HG03135 (cell line): Measurements from ENCODE around the gene TRPV4.

ENCODE experiments used
- ATAC-seq: cut with Tn5 transposase; IDR thresholded peaks from one replicate; pipeline ENCODE4 v1.9.1; 2021; ENCODE audit warnings: mild to moderate bottlenecking, moderate library complexity; ENCODE audit not compliant: unreplicated experiment

Gene TRPV4

DNA sequence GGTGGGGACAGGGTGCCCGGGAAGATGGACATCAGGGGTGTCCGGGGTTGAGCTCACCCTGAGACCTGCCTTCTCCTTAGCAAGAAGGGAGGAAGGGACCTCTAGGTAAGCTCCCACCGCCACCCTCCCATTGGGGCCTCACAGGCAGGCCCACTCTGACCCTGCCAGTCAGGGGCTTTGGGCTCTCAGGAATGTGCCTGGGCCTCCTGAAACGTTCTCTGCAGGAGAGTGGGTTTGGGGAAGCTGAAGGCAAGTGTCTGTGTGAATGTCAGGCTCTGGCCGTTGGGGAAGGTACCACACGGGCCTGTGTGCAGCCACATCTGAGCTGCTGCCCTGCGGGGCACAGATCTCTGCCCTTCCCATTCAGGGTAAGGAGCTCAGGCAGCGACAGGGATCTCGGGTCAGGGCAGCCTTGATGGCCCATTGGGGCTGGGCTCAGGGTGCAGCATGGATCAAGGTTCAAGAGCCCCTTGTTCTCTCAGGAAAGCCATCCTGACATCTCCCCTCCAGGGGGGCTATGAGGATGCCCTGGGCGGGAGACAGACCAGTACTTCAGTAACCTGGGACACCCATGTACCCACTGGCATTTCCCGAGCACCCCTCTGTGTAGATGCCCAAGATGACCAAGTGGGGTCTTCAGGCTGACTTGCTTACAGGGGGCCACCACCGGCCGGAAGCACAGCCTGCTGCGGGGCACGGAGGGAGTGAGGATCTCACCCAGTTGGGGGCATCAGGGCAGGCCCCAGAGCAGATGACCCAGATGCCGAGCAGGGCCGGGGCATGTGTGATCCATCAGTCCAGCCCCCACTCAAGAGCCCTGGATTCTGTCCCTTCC, 89.9 kb downstream of the TRPV4 start:
- ATAC-seq = no peak

DNA sequence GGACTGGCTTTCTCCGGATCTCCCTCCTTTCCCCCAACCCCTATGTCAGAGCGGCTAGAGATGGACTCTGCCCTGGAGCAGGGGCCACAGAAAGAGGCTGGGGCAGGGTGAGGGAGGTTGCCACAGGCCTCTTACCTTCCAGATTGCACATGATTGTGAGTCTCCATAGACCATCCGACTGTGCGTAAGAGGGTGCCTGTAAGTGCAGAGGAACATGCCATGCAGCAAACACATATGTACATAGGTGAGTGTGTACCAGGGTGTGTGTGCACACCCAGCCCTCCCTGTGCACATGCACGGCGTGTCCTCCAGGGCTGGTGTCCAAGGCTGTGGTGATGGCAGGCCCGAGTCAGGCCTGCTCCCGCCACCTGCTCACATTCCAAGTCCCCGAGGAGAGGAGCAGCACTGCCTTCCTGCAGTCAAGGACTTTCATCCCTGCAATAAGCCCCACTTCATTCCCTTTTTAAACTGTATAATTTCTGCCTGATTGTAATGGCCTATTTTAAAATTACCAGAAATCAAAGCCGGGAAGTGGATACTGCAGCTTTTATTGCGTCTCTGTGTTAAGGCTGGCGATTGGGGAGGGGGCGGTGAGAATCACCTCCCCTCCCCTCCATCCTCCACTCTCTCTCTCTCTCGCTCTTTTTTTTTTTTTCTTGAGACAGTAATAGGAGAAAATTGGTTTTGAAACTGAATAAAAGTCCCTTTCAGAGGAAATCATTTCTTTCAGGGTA, 91.1 kb downstream of the TRPV4 start:
- no peak for ATAC-seq

DNA sequence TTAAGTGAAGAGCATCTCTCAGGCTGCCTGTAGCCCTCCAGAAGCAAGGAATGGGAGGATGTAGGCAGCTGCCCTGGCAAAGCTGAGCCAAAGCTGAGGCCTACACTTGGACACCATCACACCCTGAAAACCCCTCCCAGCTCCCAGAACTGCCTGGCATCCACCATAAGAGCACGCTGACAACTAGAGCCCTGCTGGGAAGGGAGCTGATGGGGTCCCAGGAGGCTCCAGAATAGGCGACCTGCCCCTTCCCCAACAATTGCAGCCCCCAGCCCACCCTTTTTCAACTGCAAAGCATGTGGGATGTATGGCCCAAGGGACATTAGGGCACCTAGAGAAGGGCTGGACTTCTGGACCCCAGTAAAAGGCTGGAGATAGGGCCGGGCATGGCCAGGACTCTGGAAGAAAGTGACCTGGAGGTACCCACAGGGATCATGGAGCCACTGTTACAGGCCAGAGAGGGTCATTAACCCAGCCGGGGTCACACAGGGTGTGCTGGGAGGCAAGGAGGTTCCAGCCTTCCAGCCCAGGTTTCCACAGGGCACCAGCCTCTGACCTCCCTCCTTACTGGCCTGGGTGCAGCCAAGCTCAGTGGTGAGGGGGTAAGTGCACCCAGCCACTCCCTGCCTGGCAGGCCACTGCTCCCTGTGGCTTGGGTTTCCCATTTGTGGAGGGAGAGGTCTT, 91.8 kb downstream of the TRPV4 start:
- ATAC-seq = no peak

DNA sequence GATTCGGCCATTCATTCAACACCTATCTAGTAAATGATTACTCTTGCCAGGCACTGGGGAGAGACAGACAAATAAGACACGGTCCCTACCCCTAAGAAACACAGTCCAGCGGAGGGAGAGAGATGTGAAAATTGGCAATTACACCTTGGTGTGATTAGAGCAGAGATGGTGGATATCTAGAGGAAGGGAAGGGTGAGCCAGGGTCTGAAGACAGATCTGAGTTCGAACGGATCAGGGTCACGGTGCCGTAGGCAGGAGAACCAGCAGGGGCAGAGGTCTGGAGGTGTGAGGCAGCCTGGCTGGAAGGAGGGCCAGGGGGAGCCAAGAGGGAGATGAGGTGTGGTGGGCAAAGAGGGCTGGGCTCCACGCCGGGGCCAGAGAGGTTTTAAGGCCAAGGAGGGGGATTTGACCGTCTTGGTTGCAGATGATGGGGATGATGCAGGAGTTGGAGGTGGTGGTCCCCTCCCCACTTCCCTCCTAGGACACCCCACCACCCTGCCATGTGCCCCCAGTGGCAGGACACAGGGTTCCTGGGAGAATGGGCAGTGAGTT, 92.4 kb downstream of the TRPV4 start:
- ATAC-seq = no peak

DNA sequence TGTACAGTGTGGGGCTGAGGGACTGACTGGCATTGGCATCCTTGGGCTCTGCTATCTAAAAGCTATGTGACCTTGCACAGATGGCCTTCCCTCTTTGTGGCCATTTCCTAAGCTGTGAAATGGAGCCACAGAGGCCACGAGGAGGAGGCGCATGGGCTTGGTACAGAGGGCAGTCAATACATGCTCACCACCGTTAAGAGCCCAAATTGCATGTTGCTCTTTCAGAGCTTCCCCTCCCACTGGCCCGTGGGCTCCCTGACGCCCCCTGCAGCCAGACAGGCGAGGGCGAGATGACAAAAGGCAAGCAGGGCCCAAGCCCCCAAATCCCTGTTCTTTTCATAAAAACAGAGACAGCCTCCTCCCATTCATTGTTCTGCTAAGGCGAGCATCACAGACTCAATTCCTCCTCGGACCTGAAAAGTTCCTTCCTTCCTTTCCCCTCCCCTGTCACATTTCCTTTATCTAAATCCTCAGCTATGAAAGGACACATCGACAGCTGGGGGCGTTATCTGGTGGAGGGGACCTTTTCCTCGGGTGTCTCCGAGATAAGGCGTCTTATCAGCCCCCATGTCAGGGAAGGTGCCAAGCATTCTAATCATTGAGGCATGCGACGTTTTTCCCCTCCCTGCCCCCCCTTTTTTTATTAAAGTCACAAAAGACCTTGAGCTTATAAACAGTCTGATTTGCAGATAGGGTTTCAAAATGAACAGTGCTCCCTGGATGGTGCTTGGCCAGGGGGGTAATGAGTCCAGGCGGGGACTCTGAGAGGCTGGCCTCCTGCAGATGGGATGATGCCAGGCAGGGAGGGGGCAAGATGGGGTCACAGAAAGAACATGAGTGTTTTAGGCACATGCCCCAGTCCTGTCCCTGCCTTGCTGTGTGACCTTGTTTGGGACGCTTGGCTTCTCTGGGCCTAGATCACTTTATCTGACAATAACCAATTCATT, 93.2 kb downstream of the TRPV4 start:
- ATAC-seq = no peak

DNA sequence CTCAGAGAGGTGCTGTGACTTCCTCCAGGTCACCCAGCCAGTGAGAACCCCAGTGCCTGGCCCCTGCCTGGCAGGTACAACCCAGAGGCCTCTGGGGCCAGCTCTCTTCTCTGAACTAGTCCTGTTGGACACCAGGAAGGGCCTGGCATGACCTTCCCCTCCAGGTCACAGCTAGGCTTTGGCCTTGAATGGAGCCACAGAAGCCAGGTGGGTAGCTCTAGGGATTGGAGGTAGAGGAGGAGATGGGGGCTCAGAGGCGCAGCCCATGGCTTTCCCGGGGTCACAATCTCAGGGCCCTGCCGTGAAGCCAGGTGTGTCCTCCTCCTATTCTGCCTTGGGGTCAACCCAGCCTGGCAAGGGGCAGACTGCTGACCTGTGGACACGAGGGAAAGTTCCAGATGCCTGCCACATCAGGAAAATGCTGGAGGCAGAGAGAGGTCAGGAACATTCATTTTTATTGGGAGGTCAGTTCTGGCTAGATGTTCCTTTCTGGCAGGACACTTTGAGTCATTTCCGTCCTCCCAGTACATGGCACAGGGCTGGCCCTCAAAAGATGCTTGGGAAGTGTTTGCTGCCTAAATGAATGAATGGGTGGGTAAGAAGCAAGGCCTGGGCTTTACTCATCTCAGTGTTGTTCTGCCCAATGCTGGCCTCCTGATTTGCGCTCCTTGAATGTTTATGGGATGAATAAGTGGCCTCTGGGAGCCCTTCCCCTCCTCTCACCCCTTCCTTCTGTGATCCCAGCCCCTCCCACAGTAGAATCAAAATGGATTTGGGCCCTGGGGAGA, 94.1 kb downstream of the TRPV4 start:
- no peak for ATAC-seq

DNA sequence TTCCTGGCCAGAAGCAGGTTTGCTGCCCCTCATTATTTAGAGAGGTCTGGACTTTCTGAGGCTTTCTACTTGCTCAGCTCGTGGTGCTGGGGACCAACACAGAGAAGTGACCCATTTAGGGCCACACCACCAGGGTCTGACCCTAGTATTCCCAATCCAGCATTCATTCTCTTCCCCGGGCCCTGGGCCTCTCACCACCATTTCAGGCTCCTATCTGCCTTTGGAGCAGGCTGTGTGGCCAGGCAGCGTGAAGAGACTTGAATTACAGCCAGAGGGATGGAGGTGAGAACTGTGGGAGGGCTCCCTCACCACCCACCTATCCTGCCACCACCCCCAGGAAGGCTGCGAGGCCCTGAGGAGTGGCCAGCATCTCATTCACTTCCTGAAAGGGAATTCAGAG, 95.0 kb downstream of the TRPV4 start:
- no peak for ATAC-seq

DNA sequence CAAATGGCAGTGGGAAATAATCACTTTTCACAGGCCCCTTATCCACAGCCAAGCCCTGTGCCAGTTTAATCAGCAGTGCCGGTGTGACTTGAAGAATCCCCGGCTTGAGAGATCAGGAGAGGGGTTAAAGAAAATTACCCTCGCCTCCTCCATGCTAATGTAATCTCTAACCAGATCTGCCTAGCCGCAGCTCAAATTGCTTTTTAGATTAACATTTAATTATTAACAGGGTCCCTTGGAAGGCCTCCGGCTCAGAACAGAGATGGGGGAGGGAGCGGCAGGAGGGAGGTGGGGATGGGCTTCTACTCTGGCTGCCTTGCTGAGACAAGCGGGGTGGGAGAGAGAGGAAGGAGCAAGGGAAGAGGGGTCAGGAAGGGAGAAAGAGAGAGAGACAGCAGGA, 95.6 kb downstream of the TRPV4 start:
- no peak for ATAC-seq

DNA sequence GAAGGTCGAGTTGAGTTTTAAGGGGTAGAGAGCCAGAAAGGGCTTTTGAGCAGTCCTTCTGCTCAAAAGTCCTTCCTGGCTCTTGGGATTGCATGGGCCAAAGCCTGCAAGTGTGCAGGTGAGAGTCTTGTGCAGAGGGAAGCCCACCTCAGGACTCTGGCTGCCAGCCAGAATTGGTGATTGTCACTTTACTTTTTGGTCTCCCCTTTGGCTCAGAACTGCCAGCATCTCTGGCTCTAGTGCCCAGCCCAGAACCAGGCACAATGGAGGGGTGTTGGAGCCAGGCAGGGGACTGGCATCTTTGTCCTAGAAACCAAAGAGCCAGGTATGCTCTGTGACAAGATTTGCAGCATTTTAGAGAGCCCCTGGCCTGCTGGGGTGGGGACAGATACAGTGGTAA, 96.1 kb downstream of the TRPV4 start:
- ATAC-seq = no peak

DNA sequence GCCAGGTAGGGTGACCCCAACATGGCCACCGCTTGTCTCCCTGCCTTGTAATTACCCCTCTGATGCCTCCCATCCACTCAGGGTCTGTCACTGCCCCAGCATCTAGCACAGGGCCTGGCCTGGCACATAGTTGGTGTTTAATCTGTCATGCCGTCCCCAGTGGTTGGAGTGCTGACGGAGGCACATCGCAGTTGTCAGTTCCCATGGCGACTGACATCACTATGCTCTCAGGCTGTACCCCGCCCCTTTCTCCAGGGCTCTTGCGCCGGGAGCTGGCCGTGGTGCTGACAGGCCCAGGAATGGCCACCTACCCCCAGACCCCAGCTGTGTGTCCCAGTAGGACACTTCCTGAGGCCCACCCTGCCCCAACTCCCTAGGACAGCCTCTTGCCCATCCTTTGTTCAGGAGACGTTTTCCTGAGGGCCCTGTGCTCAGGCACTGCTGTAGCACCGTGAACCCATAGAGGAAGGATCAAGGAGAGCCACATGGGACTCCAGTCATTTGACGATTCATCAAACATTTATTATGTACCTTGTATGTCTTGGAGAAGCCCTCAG, 96.6 kb downstream of the TRPV4 start:
- no peak for ATAC-seq

DNA sequence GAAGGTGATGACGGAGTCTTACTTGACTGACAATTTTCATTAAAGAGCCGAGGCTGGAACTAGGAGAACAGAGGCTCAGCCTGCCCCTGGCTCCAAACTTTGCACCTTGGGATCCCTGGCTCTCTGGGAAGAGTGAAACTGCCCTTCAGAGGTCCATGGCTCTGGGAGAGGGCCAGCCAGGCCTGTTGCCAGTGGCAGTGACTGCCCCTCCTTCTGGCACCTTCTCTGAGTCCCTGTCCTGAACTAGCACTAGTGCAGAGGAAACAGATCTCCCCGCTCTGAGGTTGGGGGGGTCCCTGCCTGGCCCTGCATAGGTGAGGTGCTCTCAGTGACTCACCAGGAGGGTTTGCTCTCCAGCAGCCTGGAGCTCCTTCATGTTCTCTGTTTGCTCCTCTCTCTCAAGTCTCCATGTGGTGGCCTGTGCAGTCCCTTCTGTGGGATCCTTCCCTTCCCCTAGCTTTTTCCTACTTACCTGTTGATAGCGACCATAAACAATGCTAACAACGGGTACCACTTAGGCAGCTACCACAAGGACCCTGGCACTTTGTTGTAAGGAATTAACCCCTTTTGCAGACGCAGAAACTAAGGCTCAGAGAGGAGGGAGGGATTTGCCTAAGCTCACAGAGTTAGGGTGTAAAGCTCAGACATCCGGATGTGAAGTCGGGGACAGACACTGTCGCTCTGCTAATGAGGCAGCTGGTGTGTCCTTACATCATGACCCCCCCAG, 97.2 kb downstream of the TRPV4 start:
- no peak for ATAC-seq

DNA sequence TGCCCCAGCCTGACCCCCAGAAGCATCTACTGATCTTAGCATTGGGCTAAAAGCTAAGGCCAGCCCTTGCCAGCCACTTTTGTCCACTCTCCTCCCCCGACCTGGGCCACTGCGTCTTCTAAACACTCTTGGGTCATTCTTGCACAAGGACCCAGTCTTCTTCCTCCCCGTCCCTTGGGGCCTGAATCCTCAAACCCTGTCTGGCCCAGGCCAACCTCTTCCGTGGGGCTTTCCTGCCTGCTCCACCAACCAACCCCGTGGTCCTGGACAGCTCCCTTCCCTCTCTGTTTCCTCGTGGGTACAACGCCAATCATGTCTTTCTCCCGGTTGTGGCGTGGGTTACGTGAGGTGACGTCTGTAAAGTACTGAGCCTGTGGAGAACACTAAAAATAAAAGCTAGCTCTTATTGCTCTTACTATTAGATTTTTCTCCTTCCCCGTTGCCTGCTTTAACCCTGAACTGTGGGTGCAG, 98.1 kb downstream of the TRPV4 start:
- ATAC-seq = no peak

DNA sequence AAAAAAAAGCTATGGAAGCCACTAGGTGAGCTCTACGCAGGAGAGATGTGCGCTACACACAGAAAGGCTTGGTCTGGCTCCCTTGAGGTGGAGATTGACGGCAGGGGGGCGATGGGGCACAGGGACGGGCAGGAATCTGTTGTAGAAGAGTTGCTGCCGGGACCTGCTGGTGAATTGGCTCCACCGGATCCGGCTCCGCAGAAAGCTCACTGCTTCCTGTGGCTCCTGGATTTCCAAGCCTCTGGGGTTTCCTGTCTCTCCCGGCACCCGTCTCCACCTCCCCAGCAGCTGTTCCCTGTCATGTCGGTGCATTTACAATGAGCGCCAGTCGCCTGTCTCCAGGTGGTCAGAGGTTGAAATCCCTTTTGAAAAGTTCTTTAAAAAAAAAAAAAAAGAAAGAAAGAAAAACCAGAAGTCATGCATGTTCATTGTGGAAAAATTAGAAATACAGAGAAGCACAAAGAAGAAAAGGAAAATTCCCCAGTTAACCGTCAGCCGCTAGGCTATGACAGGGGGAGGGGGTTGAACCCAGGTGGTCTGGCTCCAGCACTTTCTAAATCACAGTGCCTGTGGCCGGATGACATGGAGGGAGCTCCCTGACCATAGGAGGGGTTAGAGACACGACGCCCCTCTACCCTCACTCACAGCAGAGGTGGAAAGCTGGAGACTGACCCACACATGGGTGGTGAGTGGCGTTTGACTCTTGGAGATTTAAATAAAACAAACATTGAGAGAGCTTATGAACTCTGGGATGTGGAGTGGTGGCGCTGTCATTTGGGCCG, 98.8 kb downstream of the TRPV4 start:
- ATAC-seq = no peak
